ENCODE results near the gene CCDC57.
A peak's percentile ranks its signal among the peaks of the same experiment; 100 is the strongest.

Gene CCDC57

GRCh38 chr17:82100502-82101298, 111.9 kb downstream of the CCDC57 start:
- Histone ChIP-seq H2AK5ac (ENCODE audit: low read length, severe bottlenecking) (peak overlapping the region; percentile 8), H3K23ac (ENCODE audit: low read length in 2 of 2) (no peak overlapping the region), H3K27me3 (ENCODE audit: control insufficient read depth in 1 of 2, insufficient read depth in 1 of 2, low read length in 2 of 2) (no peaks in the 10 kb centered on the region), H4K91ac (ENCODE audit: low read length) (peak overlapping the region; percentile 78), H2AFZ (ENCODE audit: low read depth, low read length) (no peak overlapping the region), H2BK120ac (ENCODE audit: low read depth, low read length) (peak overlapping the region; percentile 27), H3K79me1 (replicated peaks; ENCODE audit: low read length, poor library complexity, severe bottlenecking) (peaks cover 14% of the 10 kb centered on the region), H4K8ac (ENCODE audit: low read length) (no peak overlapping the region), H3K4ac (ENCODE audit: low read depth in 1 of 2, low read length in 2 of 2) (peak overlapping the region in 1 of 2 experiments; percentile 11), H3K9me3 (ENCODE audit: control insufficient read depth, low read length) (no peaks in the 10 kb centered on the region), H2BK12ac (ENCODE audit: low read length in 2 of 2) (peak overlapping the region in 1 of 2 experiments; percentile 0), H3K27ac (ENCODE audit: low read length, poor library complexity, severe bottlenecking) (no peak overlapping the region), H3K4me1 (ENCODE audit: control insufficient read depth, insufficient read depth, low read depth, low read length) (peaks cover 60% of the 10 kb centered on the region), H3K4me3 (ENCODE audit: insufficient read depth in 1 of 2, low read depth in 1 of 2, low read length in 2 of 2) (no peak overlapping the region), H3K14ac (ENCODE audit: low read length in 2 of 2) (no peak overlapping the region), H3K9ac (ENCODE audit: low read length) (no peak overlapping the region), H2BK5ac (ENCODE audit: low read depth, low read length, poor library complexity, severe bottlenecking) (no peak overlapping the region), H3K4me2 (ENCODE audit: low read length, poor library complexity, severe bottlenecking) (no peak overlapping the region), H2BK15ac (ENCODE audit: low read depth, poor library complexity, severe bottlenecking) (peak overlapping the region; percentile 78), H3K36me3 (ENCODE audit: control insufficient read depth in 1 of 2, insufficient read depth in 2 of 2, low read depth in 1 of 2, low read length in 2 of 2) (peaks cover 7 to 26% of the 10 kb centered on the region in 2 experiments), H3K18ac (ENCODE audit: low read depth in 1 of 2, low read length in 2 of 2) (peak overlapping the region in 1 of 2 experiments; percentile 14)
- WGBS = 91% methylated on average over 33 of the region's 35 CpGs
- DNase-seq = no peak

GRCh38 chr17:82098939-82099763, 113.5 kb downstream of the CCDC57 start:
- peak overlapping the region; percentile 70 to 77 for H3K4me3 ChIP-seq (ENCODE audit: insufficient read depth in 1 of 2, low read depth in 1 of 2, low read length in 2 of 2)
- peak overlapping the region; percentile 76 for H3K4me2 ChIP-seq (ENCODE audit: low read length, poor library complexity, severe bottlenecking)
- peak overlapping the region; percentile 99 for H2BK15ac ChIP-seq (ENCODE audit: low read depth, poor library complexity, severe bottlenecking)
- peak overlapping the region; percentile 84 for H2AK5ac ChIP-seq (ENCODE audit: low read length, severe bottlenecking)
- H4K8ac ChIP-seq (ENCODE audit: low read length) = peak overlapping the region; percentile 99
- no peaks in the 10 kb centered on the region for H3K9me3 ChIP-seq (ENCODE audit: control insufficient read depth, low read length)
- peak overlapping the region; percentile 100 for H4K91ac ChIP-seq (ENCODE audit: low read length)
- peak overlapping the region; percentile 47 for H2AFZ ChIP-seq (ENCODE audit: low read depth, low read length)
- peak overlapping the region; percentile 92 to 100 for H3K4ac ChIP-seq (ENCODE audit: low read depth in 1 of 2, low read length in 2 of 2)
- H2BK120ac ChIP-seq (ENCODE audit: low read depth, low read length) = peak overlapping the region; percentile 96
- peak overlapping the region; percentile 6 for H3K27ac ChIP-seq (ENCODE audit: low read length, poor library complexity, severe bottlenecking)
- no peaks in the 10 kb centered on the region for H3K27me3 ChIP-seq (ENCODE audit: control insufficient read depth in 1 of 2, insufficient read depth in 1 of 2, low read length in 2 of 2)
- peak overlapping the region; percentile 85 to 99 for H2BK12ac ChIP-seq (ENCODE audit: low read length in 2 of 2)
- peak overlapping the region; percentile 28 to 94 for H3K14ac ChIP-seq (ENCODE audit: low read length in 2 of 2)
- H3K4me1 ChIP-seq (ENCODE audit: control insufficient read depth, insufficient read depth, low read depth, low read length) = peaks cover 60% of the 10 kb centered on the region
- peak overlapping the region; percentile 84 for H3K9ac ChIP-seq (ENCODE audit: low read length)
- peaks cover 17 to 41% of the 10 kb centered on the region in 2 experiments for H3K36me3 ChIP-seq (ENCODE audit: control insufficient read depth in 1 of 2, insufficient read depth in 2 of 2, low read depth in 1 of 2, low read length in 2 of 2)
- peak overlapping the region; percentile 91 to 99 for H3K18ac ChIP-seq (ENCODE audit: low read depth in 1 of 2, low read length in 2 of 2)
- peak overlapping the region; percentile 79 for H2BK5ac ChIP-seq (ENCODE audit: low read depth, low read length, poor library complexity, severe bottlenecking)
- peaks cover 16% of the 10 kb centered on the region for H3K79me1 ChIP-seq (replicated peaks; ENCODE audit: low read length, poor library complexity, severe bottlenecking)
- WGBS = 19% methylated on average over 67 of the region's 80 CpGs
- H3K23ac ChIP-seq (ENCODE audit: low read length in 2 of 2) = peak overlapping the region; percentile 76 to 91
- DNase-seq = no peak

- peak within 1 kb of the TSS; percentile 93 for H2BK5ac ChIP-seq (ENCODE audit: low read depth, low read length, poor library complexity, severe bottlenecking)
- 0% methylated on average over 40 of the region's 124 CpGs for WGBS
- H4K91ac ChIP-seq (ENCODE audit: low read length) = peak within 1 kb of the TSS; percentile 100
- H3K79me1 ChIP-seq (replicated peaks; ENCODE audit: low read length, poor library complexity, severe bottlenecking) = peaks cover 18% of the 10 kb centered on the region
- H3K27ac ChIP-seq (ENCODE audit: low read length, poor library complexity, severe bottlenecking) = peak within 1 kb of the TSS; percentile 62
- peak within 1 kb of the TSS; percentile 81 for H2AFZ ChIP-seq (ENCODE audit: low read depth, low read length)
- peak within 1 kb of the TSS; percentile 94 for H3K4me2 ChIP-seq (ENCODE audit: low read length, poor library complexity, severe bottlenecking)
- H2AK5ac ChIP-seq (ENCODE audit: low read length, severe bottlenecking) = peak within 1 kb of the TSS; percentile 84
- peak within 1 kb of the TSS; percentile 99 for H2BK15ac ChIP-seq (ENCODE audit: low read depth, poor library complexity, severe bottlenecking)
- H3K4me3 ChIP-seq (ENCODE audit: insufficient read depth in 1 of 2, low read depth in 1 of 2, low read length in 2 of 2) = peak within 1 kb of the TSS; percentile 77 to 84
- peak within 1 kb of the TSS; percentile 100 for H3K4ac ChIP-seq (ENCODE audit: low read depth in 1 of 2, low read length in 2 of 2)
- H2BK12ac ChIP-seq (ENCODE audit: low read length in 2 of 2) = peak within 1 kb of the TSS; percentile 85 to 99
- peak; percentile 95 for DNase-seq
- peaks cover 55% of the 10 kb centered on the region for H3K4me1 ChIP-seq (ENCODE audit: control insufficient read depth, insufficient read depth, low read depth, low read length)
- no peaks in the 10 kb centered on the region for H3K9me3 ChIP-seq (ENCODE audit: control insufficient read depth, low read length)
- H3K14ac ChIP-seq (ENCODE audit: low read length in 2 of 2) = peak within 1 kb of the TSS; percentile 94 to 98
- peak within 1 kb of the TSS; percentile 98 for H2BK120ac ChIP-seq (ENCODE audit: low read depth, low read length)
- H4K8ac ChIP-seq (ENCODE audit: low read length) = peak within 1 kb of the TSS; percentile 99
- H3K9ac ChIP-seq (ENCODE audit: low read length) = peak within 1 kb of the TSS; percentile 90
- H3K27me3 ChIP-seq (ENCODE audit: control insufficient read depth in 1 of 2, insufficient read depth in 1 of 2, low read length in 2 of 2) = no peaks in the 10 kb centered on the region
- peak within 1 kb of the TSS; percentile 97 to 99 for H3K18ac ChIP-seq (ENCODE audit: low read depth in 1 of 2, low read length in 2 of 2)
- H3K23ac ChIP-seq (ENCODE audit: low read length in 2 of 2) = peak within 1 kb of the TSS; percentile 91 to 97
- peaks cover 23 to 49% of the 10 kb centered on the region in 2 experiments for H3K36me3 ChIP-seq (ENCODE audit: control insufficient read depth in 1 of 2, insufficient read depth in 2 of 2, low read depth in 1 of 2, low read length in 2 of 2)
These were observed 114.3 kb downstream of the CCDC57 start, which contains the start of gene FASN for GRCh38 chr17:82098169-82098938. Gene FASN, minus strand, starts transcription at chr17:82098236. Its CDS starts 1,791 bp downstream, at chr17:82096445.
